Hepatocyte (in vitro differentiated cells): Measurements from ENCODE around the gene UBTD2.

Experiments used
- CTCF ChIP-seq: fragments of 200-600 bp; sonication (generic); IDR thresholded peaks from 2 replicates; pipeline ENCODE4 v1.5.1; 2016; ENCODE audit warnings: antibody characterized with exemption, mild to moderate bottlenecking; ENCODE audit not compliant: poor library complexity
- EZH2 ChIP-seq: fragments of 200-600 bp; sonication (generic); IDR thresholded peaks from 2 replicates; pipeline ENCODE4 v1.6.1; 2016; ENCODE audit warnings: antibody characterized with exemption, mild to moderate bottlenecking, borderline replicate concordance
- EZH2phosphoT487 ChIP-seq: fragments of 200-600 bp; sonication (generic); IDR thresholded peaks from one replicate; pipeline ENCODE4 v1.6.1; 2018; ENCODE audit warnings: antibody characterized with exemption, mild to moderate bottlenecking, low read depth, moderate library complexity; ENCODE audit not compliant: unreplicated experiment, severe bottlenecking

GRCh38 chr5:172293745-172294342 is 10.3 kb upstream of the UBTD2 start:
- TF ChIP-seq CTCF: no peak
- no peak for TF ChIP-seq EZH2phosphoT487
- no peak for TF ChIP-seq EZH2
